GM23338 (cell line): ENCODE results near the gene RHCG. TPM values are rescaled to one million over a fixed set of nuclear protein-coding genes. Genes with fewer than 3 reads are reported as not detected.

Experiments used
- ATAC-seq: fragments of 200-7000 bp; cut with Tn5 transposase; 3 replicates; pipeline ENCODE4 v1.9.1; 2020
- DNase-seq: peaks from one replicate; pipeline ENCODE4 v3.0.0-alpha.2; 2015; ENCODE audit warnings: low spot score
- H2AFZ ChIP-seq: fragments of 200-600 bp; sonication (generic); 2 replicates; pipeline ENCODE4 v1.8.0; 2016; ENCODE audit warnings: antibody characterized with exemption, mild to moderate bottlenecking, moderate library complexity
- H3F3A ChIP-seq: fragments of 200-600 bp; sonication (generic); replicated peaks from 2 replicates; pipeline ENCODE4 v1.8.0; 2017; ENCODE audit warnings: antibody characterized with exemption, mixed run types, low read depth
- H3K27ac ChIP-seq: fragments of 200-600 bp; sonication (generic); 2 replicates; pipeline ENCODE4 v1.6.1; 2016; ENCODE audit warnings: low read depth
- H3K27me3 ChIP-seq: fragments of 200-600 bp; sonication (generic); 2 replicates; pipeline ENCODE4 v1.8.0; 2016; ENCODE audit warnings: mild to moderate bottlenecking, mixed run types, moderate library complexity; ENCODE audit not compliant: insufficient read depth
- H3K36me3 ChIP-seq: fragments of 200-600 bp; sonication (generic); 2 replicates; pipeline ENCODE4 v1.8.0; 2016; ENCODE audit warnings: mild to moderate bottlenecking; ENCODE audit not compliant: insufficient read depth
- H3K4me1 ChIP-seq: fragments of 200-600 bp; sonication (generic); 2 replicates; pipeline ENCODE4 v1.8.0; 2016; ENCODE audit warnings: mild to moderate bottlenecking, moderate library complexity; ENCODE audit not compliant: insufficient read depth
- H3K4me2 ChIP-seq: fragments of 200-600 bp; sonication (generic); 2 replicates; pipeline ENCODE4 v1.7.1; 2017; ENCODE audit warnings: mixed run types
- H3K4me3 ChIP-seq: fragments of 200-600 bp; sonication (generic); 2 replicates; pipeline ENCODE4 v1.6.1; 2016; ENCODE audit warnings: mixed run types
- H3K79me2 ChIP-seq: fragments of 200-600 bp; sonication (generic); replicated peaks from 2 replicates; pipeline ENCODE4 v1.8.0; 2017; ENCODE audit warnings: mild to moderate bottlenecking; ENCODE audit not compliant: insufficient read depth
- H3K9me2 ChIP-seq: fragments of 200-600 bp; sonication (generic); 2 replicates; pipeline ENCODE4 v1.8.0; 2017; ENCODE audit not compliant: insufficient read depth
- H4K20me1 ChIP-seq: fragments of 200-600 bp; sonication (generic); replicated peaks from 2 replicates; pipeline ENCODE4 v1.8.0; 2017; ENCODE audit warnings: mild to moderate bottlenecking; ENCODE audit not compliant: insufficient read depth
- H3K27ac Mint-ChIP-seq: 2 replicates; pipeline ENCODE4 v1.8.0; 2020; ENCODE audit warnings: inconsistent platforms, mild to moderate bottlenecking, moderate library complexity, mixed read lengths
- H3K27me3 Mint-ChIP-seq: 3 replicates; pipeline ENCODE4 v1.8.0; 2022; ENCODE audit warnings: low read depth, mild to moderate bottlenecking, moderate library complexity, mixed read lengths, inconsistent platforms; ENCODE audit not compliant: insufficient read depth, poor library complexity
- H3K36me3 Mint-ChIP-seq: 3 replicates; pipeline ENCODE4 v1.8.0; 2021; ENCODE audit warnings: low read depth, mild to moderate bottlenecking, inconsistent platforms, moderate library complexity, mixed read lengths
- H3K4me1 Mint-ChIP-seq: 3 replicates; pipeline ENCODE4 v1.8.0; 2020; ENCODE audit warnings: mild to moderate bottlenecking, inconsistent platforms, mixed read lengths
- H3K4me3 Mint-ChIP-seq: 3 replicates; pipeline ENCODE4 v1.8.0; 2021; ENCODE audit warnings: moderate library complexity, mild to moderate bottlenecking, inconsistent platforms, mixed read lengths
- H3K9me3 Mint-ChIP-seq: 3 replicates; pipeline ENCODE4 v1.8.0; 2020; ENCODE audit warnings: moderate library complexity, mild to moderate bottlenecking, inconsistent platforms, mixed read lengths
- CREB1 ChIP-seq: fragments of 250-450 bp; sonication (Bioruptor Pico); IDR thresholded peaks from 2 replicates; pipeline ENCODE4 v1.5.0; 2020; ENCODE audit warnings: low read depth, mild to moderate bottlenecking, moderate library complexity
- EZH2 ChIP-seq: fragments of 200-600 bp; sonication (generic); IDR thresholded peaks from one replicate; pipeline ENCODE4 v1.8.0; 2017; ENCODE audit warnings: antibody characterized with exemption, mild to moderate bottlenecking, low read depth; ENCODE audit not compliant: unreplicated experiment
- JUNB ChIP-seq: IDR thresholded peaks from one replicate; pipeline ENCODE4 v1.6.1; 2016; ENCODE audit warnings: antibody characterized with exemption; ENCODE audit not compliant: unreplicated experiment
- NANOG ChIP-seq: IDR thresholded peaks from 2 replicates; pipeline ENCODE4 v1.6.1; 2016; ENCODE audit warnings: antibody characterized with exemption, borderline replicate concordance
- STAT1 ChIP-seq: IDR thresholded peaks from one replicate; pipeline ENCODE4 v1.6.1; 2016; ENCODE audit warnings: antibody characterized with exemption; ENCODE audit not compliant: unreplicated experiment
- ZNF114 ChIP-seq: fragments of 250-450 bp; sonication (Bioruptor Pico); IDR thresholded peaks from 2 replicates; pipeline ENCODE4 v1.5.0; 2020; ENCODE audit warnings: mild to moderate bottlenecking, moderate library complexity
- ZNF331 ChIP-seq: fragments of 250-450 bp; sonication (Bioruptor Pico); IDR thresholded peaks from 2 replicates; pipeline ENCODE4 v1.5.0; 2020; ENCODE audit warnings: low read depth, mild to moderate bottlenecking, moderate library complexity
- polyA plus RNA-seq: library from polyadenylated mRNA; unstranded; fragments of >200 nt; fragmentation: Nextera tagmentation; extraction: Ambion mirVana; gene quantifications from 2 replicates; pipeline ENCODE4 v1.2.1, GENCODE V29; 2016
- total RNA-seq: library from RNA; depleted of rRNA; stranded (reverse); fragments of >200 nt; shearing (Covaris generic); gene quantifications from 2 replicates; pipeline ENCODE4 v1.2.3, GENCODE V29; 2014
- TF ChIP-seq, protein P1 (sequence below): IDR thresholded peaks from 2 replicates; pipeline ENCODE4 v1.6.1; 2016; ENCODE audit warnings: antibody characterized with exemption
- TF ChIP-seq, protein P2 (sequence below): IDR thresholded peaks from one replicate; pipeline ENCODE4 v1.6.1; 2018; ENCODE audit warnings: antibody characterized with exemption; ENCODE audit not compliant: unreplicated experiment
- TF ChIP-seq, protein P3 (sequence below): fragments of 250-450 bp; sonication (Bioruptor Pico); IDR thresholded peaks from 2 replicates; pipeline ENCODE4 v1.5.0; 2020; ENCODE audit warnings: mild to moderate bottlenecking, moderate library complexity

RHCG gene
- total and polyA plus RNA-seq, 2 experiments from 2014 or later = 0.21 to 0.63 TPM

DNA sequence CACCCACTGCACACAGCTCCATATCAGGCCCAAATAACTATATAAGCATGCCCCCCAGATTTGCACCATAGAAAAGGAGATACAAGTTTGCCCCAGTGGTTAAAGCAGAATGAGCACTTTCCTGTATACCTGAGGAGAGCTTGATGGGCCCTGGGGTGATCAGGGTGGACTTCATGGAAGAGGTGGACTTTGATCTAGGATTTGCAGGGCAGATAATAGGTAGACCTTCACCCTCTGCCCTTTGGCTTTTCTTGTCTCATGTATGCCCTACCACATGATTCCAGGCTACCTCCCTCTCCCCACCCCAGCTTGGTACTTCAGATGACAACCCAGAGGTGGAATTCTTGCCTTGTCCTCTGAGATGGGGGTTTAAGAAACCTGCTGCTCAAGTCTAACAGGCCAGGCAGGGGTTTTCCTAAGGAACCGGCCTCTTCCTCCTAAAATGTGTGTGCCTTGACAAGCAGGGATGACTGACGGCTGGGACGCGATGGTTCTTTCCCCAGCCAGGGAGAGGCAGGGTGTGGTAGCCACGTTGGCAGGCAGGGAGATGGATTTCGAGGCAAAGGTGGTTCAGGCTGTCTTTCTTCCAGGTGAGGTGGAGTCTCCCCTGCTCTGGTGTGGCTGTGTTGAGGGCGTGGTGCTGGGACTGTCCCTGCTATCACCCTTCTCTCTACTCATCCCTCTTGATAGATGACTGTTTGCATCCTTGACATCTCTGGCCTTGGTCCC is 6.6 kb upstream of the RHCG start:
- Histone ChIP-seq H3K36me3 (no peaks in the 10 kb centered on the region), H3F3A (no peaks in the 10 kb centered on the region), H4K20me1 (no peaks in the 10 kb centered on the region), H3K27ac (no peak overlapping the region), H3K4me2 (no peak overlapping the region), H3K27me3 (no peaks in the 10 kb centered on the region), H3K9me2 (peaks cover 4% of the 10 kb centered on the region; the same call in 1 of the 2 replicates), H2AFZ (no peak overlapping the region), H3K4me3 (no peak overlapping the region), H3K4me1 (no peaks in the 10 kb centered on the region), H3K79me2 (no peaks in the 10 kb centered on the region)
- H3K9me3 Mint-ChIP-seq = no peaks in the 10 kb centered on the region; the same call in 2 of the 3 replicates
- no peaks in the 10 kb centered on the region for H3K36me3 Mint-ChIP-seq
- TF ChIP-seq NANOG = no peak
- TF ChIP-seq EZH2 = no peak
- TF ChIP-seq, protein P1, sequence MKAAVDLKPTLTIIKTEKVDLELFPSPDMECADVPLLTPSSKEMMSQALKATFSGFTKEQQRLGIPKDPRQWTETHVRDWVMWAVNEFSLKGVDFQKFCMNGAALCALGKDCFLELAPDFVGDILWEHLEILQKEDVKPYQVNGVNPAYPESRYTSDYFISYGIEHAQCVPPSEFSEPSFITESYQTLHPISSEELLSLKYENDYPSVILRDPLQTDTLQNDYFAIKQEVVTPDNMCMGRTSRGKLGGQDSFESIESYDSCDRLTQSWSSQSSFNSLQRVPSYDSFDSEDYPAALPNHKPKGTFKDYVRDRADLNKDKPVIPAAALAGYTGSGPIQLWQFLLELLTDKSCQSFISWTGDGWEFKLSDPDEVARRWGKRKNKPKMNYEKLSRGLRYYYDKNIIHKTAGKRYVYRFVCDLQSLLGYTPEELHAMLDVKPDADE = no peak
- TF ChIP-seq ZNF114 (CRISPR knock-in tag) = no peak
- no peak for TF ChIP-seq STAT1
- no peak for TF ChIP-seq JUNB
- TF ChIP-seq CREB1 = no peak
- TF ChIP-seq, protein P2, sequence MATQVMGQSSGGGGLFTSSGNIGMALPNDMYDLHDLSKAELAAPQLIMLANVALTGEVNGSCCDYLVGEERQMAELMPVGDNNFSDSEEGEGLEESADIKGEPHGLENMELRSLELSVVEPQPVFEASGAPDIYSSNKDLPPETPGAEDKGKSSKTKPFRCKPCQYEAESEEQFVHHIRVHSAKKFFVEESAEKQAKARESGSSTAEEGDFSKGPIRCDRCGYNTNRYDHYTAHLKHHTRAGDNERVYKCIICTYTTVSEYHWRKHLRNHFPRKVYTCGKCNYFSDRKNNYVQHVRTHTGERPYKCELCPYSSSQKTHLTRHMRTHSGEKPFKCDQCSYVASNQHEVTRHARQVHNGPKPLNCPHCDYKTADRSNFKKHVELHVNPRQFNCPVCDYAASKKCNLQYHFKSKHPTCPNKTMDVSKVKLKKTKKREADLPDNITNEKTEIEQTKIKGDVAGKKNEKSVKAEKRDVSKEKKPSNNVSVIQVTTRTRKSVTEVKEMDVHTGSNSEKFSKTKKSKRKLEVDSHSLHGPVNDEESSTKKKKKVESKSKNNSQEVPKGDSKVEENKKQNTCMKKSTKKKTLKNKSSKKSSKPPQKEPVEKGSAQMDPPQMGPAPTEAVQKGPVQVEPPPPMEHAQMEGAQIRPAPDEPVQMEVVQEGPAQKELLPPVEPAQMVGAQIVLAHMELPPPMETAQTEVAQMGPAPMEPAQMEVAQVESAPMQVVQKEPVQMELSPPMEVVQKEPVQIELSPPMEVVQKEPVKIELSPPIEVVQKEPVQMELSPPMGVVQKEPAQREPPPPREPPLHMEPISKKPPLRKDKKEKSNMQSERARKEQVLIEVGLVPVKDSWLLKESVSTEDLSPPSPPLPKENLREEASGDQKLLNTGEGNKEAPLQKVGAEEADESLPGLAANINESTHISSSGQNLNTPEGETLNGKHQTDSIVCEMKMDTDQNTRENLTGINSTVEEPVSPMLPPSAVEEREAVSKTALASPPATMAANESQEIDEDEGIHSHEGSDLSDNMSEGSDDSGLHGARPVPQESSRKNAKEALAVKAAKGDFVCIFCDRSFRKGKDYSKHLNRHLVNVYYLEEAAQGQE = no peak
- TF ChIP-seq ZNF331 = no peak
- TF ChIP-seq, protein P3, sequence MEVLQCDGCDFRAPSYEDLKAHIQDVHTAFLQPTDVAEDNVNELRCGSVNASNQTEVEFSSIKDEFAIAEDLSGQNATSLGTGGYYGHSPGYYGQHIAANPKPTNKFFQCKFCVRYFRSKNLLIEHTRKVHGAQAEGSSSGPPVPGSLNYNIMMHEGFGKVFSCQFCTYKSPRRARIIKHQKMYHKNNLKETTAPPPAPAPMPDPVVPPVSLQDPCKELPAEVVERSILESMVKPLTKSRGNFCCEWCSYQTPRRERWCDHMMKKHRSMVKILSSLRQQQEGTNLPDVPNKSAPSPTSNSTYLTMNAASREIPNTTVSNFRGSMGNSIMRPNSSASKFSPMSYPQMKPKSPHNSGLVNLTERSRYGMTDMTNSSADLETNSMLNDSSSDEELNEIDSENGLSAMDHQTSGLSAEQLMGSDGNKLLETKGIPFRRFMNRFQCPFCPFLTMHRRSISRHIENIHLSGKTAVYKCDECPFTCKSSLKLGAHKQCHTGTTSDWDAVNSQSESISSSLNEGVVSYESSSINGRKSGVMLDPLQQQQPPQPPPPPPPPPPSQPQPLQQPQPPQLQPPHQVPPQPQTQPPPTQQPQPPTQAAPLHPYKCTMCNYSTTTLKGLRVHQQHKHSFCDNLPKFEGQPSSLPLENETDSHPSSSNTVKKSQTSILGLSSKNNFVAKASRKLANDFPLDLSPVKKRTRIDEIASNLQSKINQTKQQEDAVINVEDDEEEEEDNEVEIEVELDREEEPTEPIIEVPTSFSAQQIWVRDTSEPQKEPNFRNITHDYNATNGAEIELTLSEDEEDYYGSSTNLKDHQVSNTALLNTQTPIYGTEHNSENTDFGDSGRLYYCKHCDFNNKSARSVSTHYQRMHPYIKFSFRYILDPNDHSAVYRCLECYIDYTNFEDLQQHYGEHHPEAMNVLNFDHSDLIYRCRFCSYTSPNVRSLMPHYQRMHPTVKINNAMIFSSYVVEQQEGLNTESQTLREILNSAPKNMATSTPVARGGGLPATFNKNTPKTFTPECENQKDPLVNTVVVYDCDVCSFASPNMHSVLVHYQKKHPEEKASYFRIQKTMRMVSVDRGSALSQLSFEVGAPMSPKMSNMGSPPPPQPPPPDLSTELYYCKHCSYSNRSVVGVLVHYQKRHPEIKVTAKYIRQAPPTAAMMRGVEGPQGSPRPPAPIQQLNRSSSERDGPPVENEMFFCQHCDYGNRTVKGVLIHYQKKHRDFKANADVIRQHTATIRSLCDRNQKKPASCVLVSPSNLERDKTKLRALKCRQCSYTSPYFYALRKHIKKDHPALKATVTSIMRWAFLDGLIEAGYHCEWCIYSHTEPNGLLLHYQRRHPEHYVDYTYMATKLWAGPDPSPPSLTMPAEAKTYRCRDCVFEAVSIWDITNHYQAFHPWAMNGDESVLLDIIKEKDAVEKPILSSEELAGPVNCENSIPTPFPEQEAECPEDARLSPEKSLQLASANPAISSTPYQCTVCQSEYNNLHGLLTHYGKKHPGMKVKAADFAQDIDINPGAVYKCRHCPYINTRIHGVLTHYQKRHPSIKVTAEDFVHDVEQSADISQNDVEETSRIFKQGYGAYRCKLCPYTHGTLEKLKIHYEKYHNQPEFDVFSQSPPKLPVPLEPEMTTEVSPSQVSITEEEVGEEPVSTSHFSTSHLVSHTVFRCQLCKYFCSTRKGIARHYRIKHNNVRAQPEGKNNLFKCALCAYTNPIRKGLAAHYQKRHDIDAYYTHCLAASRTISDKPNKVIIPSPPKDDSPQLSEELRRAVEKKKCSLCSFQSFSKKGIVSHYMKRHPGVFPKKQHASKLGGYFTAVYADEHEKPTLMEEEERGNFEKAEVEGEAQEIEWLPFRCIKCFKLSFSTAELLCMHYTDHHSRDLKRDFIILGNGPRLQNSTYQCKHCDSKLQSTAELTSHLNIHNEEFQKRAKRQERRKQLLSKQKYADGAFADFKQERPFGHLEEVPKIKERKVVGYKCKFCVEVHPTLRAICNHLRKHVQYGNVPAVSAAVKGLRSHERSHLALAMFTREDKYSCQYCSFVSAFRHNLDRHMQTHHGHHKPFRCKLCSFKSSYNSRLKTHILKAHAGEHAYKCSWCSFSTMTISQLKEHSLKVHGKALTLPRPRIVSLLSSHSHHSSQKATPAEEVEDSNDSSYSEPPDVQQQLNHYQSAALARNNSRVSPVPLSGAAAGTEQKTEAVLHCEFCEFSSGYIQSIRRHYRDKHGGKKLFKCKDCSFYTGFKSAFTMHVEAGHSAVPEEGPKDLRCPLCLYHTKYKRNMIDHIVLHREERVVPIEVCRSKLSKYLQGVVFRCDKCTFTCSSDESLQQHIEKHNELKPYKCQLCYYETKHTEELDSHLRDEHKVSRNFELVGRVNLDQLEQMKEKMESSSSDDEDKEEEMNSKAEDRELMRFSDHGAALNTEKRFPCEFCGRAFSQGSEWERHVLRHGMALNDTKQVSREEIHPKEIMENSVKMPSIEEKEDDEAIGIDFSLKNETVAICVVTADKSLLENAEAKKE (CRISPR knock-in tag) = no peak
- DNase-seq = no peak
- no peaks in the 10 kb centered on the region for H3K4me1 Mint-ChIP-seq
- no peak overlapping the region for H3K27ac Mint-ChIP-seq
- H3K27me3 Mint-ChIP-seq = peaks cover 4% of the 10 kb centered on the region
- no peak for ATAC-seq
- no peak overlapping the region for H3K4me3 Mint-ChIP-seq
